Measurements from ENCODE around the gene METTL2B.

Gene METTL2B

DNA sequence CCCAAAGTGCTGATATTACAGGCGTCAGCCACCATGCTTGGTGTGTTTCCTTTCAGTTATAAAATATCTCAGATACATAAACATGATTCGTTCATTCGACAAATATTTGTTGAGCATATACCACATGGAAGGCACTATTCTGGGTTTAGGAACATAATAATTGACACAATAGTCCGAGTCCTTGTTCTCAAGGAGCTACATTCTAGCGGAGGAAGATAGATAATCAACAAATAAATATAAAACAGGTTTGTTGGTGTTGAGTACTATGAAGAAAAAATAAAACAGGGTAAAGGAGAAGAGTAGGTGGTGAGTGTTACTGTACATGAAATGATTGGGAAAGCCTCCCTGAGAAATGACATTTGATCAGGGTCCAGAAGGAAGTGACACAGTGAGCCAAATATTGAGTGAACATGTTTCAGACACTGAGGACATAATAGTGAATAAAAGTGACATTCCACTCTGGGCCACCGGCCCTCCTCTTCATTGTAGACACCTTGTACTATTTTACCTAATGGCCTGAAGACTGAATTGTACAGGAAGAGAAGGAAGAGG, 27.7 kb upstream of the METTL2B start:
- no peak for DNase-seq (ENCODE audit: insufficient read length, low spot score)
- no peak for TF ChIP-seq CTCF (IDR thresholded peaks at IDR 0.05; ENCODE audit: insufficient read depth, missing control alignments)
- FAIRE-seq = no peak

DNA sequence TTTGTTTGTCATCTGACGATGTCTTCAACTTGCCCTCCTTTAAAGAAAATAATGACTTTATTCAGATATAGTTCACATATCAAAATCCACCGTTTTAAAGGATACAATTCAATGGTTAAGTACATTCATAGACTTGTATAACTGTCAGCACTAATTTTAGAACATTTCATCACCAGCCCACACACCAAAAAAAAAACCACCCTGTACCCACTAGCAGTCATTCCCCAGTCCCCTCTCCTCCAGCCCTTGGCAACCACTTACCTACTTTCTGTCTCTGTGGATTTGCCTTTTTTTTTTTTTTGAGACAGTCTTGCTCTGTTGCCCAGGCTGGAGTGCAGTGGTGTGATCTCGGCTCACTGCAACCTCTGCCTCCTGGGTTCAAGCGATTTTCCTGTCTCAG, 26.1 kb upstream of the METTL2B start:
- TF ChIP-seq CTCF (IDR thresholded peaks at IDR 0.05; ENCODE audit: insufficient read depth, missing control alignments) = no peak
- DNase-seq (ENCODE audit: insufficient read length, low spot score) = no peak
- no peak for FAIRE-seq

DNA sequence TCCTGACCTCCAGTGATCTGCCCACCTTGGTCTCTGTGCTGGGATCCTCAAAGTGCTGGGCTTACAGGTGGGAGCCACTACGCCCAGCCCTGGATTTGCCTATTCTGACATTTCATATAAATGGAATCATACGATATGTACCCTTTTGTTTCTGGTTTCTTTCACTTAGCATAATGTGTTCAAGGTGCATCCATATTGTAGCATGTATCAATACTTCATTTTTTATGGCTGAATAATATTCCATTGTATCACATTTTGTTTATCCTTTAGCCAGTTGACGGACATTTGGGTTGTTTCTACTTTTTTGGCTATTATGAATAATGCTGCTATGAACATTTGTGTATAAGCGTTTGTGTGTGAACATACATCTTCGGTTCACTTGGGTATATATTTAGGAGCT, 25.6 kb upstream of the METTL2B start:
- FAIRE-seq = no peak
- DNase-seq (ENCODE audit: insufficient read length, low spot score) = no peak
- TF ChIP-seq CTCF (IDR thresholded peaks at IDR 0.05; ENCODE audit: insufficient read depth, missing control alignments) = no peak

DNA sequence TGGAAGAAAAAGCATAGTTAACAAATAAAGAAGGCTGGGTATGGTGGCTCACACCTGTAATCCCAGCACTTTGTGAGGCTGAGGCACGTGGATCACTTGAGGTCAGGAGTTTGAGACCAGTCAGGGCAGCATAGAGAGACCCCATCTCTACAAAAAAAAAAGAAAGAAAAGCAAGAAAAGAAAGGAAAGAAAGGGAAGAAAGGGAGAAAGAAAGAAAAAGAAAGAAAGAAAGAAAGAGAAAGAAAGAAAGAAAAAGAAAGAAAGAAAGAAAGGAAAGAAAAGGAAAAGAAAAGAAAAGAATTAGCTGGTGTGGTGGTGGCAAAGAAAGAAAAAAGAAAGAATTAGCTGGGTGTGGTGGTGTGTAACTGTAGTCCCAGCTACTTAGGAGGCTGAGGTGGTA, 24.0 kb upstream of the METTL2B start:
- FAIRE-seq (no peak), DNase-seq (ENCODE audit: insufficient read length, low spot score) (no peak)
- TF ChIP-seq CTCF (IDR thresholded peaks at IDR 0.05; ENCODE audit: insufficient read depth, missing control alignments) = no peak

GRCh38 chr7:128453836-128454804, 22.4 kb upstream of the METTL2B start:
- TF ChIP-seq CTCF (IDR thresholded peaks at IDR 0.05; ENCODE audit: insufficient read depth, missing control alignments) = no peak
- FAIRE-seq (no peak), DNase-seq (ENCODE audit: insufficient read length, low spot score) (no peak)

DNA sequence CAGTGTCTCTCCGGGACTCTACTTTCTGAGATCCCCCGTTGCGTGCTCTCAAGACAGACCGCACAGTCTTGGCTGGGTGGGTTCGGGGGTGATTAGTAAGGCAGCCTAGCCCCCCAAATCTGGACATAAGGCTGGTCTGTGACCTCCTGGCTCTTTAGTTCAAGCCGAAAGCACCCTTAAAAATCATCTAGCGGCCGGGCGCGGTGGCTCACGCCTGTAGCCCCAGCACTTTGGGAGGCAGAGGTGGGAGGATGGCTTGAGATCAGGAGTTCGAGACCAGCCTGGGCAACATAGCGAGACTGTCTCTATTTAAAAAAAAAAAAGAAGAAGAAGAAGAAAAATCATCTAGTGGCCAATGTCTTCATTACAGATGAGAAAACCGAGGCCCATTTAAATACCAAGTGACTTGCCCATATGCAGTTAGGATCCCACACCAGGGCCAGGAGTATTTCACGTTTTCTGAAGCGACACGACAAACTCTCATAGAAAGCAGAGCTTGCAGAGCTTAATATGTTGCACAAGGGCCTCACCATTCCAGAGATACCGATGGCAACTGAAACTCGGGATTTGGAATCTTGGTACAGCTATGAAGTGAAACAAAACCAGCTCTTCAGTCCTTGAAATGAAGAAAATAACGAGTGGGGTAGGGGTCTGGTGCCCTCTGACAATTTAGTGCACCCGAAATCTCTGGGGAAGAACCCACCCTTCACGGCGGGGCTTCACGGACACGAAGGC, 21.6 kb upstream of the METTL2B start:
- DNase-seq (ENCODE audit: insufficient read length, low spot score) = no peak
- TF ChIP-seq CTCF (IDR thresholded peaks at IDR 0.05; ENCODE audit: insufficient read depth, missing control alignments) = no peak
- FAIRE-seq = no peak

Measured in D721Med (cell line).